Mesothelial cell of epicardium (in vitro differentiated cells): ENCODE measurements around the gene KATNAL2. TPM values are rescaled to one million over a fixed set of nuclear protein-coding genes. Genes with fewer than 3 reads are reported as not detected.

Experiments used
- DNase-seq, 2 experiments: peaks; one replicate each; pipeline ENCODE4 v3.0.0; 2021; ENCODE audit warnings: low spot score in 2 of 2; ENCODE audit not compliant: unreplicated experiment in 2 of 2
- H3K27ac Mint-ChIP-seq: 2 replicates; pipeline ENCODE4 v1.8.0; 2021; ENCODE audit warnings: mixed read lengths
- H3K27me3 Mint-ChIP-seq: 2 replicates; pipeline ENCODE4 v1.8.0; 2021; ENCODE audit warnings: low read depth, mixed read lengths
- H3K36me3 Mint-ChIP-seq: 2 replicates; pipeline ENCODE4 v1.8.0; 2021; ENCODE audit warnings: mixed read lengths
- H3K4me1 Mint-ChIP-seq: 2 replicates; pipeline ENCODE4 v1.8.0; 2021; ENCODE audit warnings: mixed read lengths
- H3K4me3 Mint-ChIP-seq: 2 replicates; pipeline ENCODE4 v1.8.0; 2021; ENCODE audit warnings: mild to moderate bottlenecking, moderate library complexity, mixed read lengths
- H3K9me3 Mint-ChIP-seq: 2 replicates; pipeline ENCODE4 v1.8.0; 2021; ENCODE audit warnings: mixed read lengths
- total RNA-seq: library from RNA; stranded (reverse); gene quantifications from 3 replicates; pipeline ENCODE4 v1.2.1, GENCODE V29; 2021
- TF ChIP-seq, protein P1 (sequence below): fragments of 200-600 bp; sonication (generic); IDR thresholded peaks from one replicate; pipeline ENCODE4 v1.5.0; 2021; ENCODE audit warnings: antibody characterized with exemption; ENCODE audit not compliant: unreplicated experiment

The KATNAL2 gene
- total RNA-seq, 1 donor from 2014 or later = 8.9 TPM

GRCh38 chr18:46888965-46889364, 28.4 kb upstream of the KATNAL2 start:
- Mint-ChIP-seq H3K4me3 (no peak overlapping the region), H3K27me3 (no peaks in the 10 kb centered on the region), H3K4me1 (peaks cover 5% of the 10 kb centered on the region), H3K36me3 (peaks cover 45% of the 10 kb centered on the region), H3K27ac (no peak overlapping the region), H3K9me3 (peaks cover 35% of the 10 kb centered on the region)
- DNase-seq = no peak
- TF ChIP-seq, protein P1, sequence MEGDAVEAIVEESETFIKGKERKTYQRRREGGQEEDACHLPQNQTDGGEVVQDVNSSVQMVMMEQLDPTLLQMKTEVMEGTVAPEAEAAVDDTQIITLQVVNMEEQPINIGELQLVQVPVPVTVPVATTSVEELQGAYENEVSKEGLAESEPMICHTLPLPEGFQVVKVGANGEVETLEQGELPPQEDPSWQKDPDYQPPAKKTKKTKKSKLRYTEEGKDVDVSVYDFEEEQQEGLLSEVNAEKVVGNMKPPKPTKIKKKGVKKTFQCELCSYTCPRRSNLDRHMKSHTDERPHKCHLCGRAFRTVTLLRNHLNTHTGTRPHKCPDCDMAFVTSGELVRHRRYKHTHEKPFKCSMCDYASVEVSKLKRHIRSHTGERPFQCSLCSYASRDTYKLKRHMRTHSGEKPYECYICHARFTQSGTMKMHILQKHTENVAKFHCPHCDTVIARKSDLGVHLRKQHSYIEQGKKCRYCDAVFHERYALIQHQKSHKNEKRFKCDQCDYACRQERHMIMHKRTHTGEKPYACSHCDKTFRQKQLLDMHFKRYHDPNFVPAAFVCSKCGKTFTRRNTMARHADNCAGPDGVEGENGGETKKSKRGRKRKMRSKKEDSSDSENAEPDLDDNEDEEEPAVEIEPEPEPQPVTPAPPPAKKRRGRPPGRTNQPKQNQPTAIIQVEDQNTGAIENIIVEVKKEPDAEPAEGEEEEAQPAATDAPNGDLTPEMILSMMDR = no peak

DNA sequence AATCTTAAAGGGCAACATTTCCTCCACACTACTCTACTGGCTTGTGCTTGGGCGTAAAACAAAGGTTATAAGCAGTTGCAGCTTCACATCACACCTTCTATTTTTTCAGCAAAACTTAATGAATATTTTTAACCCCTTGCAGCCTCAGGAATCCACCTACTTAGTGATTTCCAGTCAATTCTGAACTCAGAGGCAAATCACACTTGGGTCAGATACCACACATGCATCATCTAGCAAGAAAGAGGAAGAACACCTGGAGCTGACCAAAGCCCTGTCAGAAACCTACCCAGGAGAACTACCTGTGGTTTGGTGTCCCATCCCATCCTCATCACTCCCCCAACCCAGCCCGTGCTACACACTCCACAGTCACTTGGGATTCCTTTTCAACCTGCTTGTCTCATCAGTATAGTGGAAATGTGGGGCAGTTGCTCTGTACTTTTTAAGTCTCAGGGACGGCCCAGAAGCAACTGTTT, 25.6 kb upstream of the KATNAL2 start:
- Mint-ChIP-seq H3K4me1 (peaks cover 5% of the 10 kb centered on the region), H3K27ac (no peak overlapping the region), H3K36me3 (peaks cover 47% of the 10 kb centered on the region), H3K9me3 (peaks cover 35% of the 10 kb centered on the region), H3K4me3 (no peak overlapping the region), H3K27me3 (no peaks in the 10 kb centered on the region)
- TF ChIP-seq, protein P1 = no peak
- no peak for DNase-seq

DNA sequence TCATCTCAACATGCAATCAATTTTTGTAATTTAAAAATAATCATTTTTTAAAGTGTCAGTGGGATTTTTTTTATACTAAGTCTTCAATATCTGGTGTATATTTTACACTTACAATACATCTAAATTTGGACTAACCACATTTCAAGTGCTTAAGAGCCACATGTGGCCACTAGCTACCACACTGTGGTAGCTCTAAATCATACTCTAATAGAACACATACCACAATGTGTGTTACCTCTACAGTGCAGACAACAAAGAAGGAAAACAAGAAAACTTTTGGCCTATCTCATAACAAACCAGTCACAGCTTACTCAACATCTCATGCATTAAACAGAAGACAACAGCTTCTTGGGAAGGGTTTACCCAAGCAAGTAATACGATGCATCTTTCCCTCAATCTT, 24.6 kb upstream of the KATNAL2 start:
- Mint-ChIP-seq H3K27me3 (no peaks in the 10 kb centered on the region), H3K4me1 (peaks cover 10% of the 10 kb centered on the region), H3K9me3 (peaks cover 27% of the 10 kb centered on the region), H3K36me3 (peaks cover 40% of the 10 kb centered on the region), H3K27ac (no peak overlapping the region), H3K4me3 (no peak overlapping the region)
- TF ChIP-seq, protein P1 = no peak
- DNase-seq = no peak

DNA sequence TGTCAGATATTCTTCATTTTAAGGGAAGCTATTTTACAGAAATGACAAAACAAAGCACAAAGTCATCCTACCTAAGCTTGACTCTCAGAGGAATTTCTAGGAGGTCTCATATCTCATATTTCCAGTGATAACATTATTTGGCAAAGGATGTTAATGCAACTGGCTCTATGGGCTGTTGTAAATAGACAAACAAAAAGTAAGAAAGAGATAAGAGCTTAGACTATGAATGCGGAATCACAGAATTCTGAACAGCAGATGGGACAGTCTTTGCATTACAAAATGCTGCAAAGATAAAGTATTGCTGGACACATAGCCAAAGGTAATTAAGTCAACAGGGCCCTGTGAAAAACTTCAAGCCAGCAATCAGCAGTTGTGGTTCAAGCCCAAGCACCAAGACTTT, 24.0 kb upstream of the KATNAL2 start:
- peaks cover 10% of the 10 kb centered on the region for H3K4me1 Mint-ChIP-seq
- TF ChIP-seq, protein P1 = no peak
- H3K4me3 Mint-ChIP-seq = no peak overlapping the region
- H3K27me3 Mint-ChIP-seq = no peaks in the 10 kb centered on the region
- H3K36me3 Mint-ChIP-seq = peaks cover 35% of the 10 kb centered on the region
- no peak overlapping the region for H3K27ac Mint-ChIP-seq
- peaks cover 23% of the 10 kb centered on the region for H3K9me3 Mint-ChIP-seq
- no peak for DNase-seq

GRCh38 chr18:46894124-46894523, 23.3 kb upstream of the KATNAL2 start:
- H3K27ac Mint-ChIP-seq = no peak overlapping the region
- no peaks in the 10 kb centered on the region for H3K27me3 Mint-ChIP-seq
- H3K4me1 Mint-ChIP-seq = peaks cover 10% of the 10 kb centered on the region
- TF ChIP-seq, protein P1 = no peak
- peaks cover 16% of the 10 kb centered on the region for H3K9me3 Mint-ChIP-seq
- peaks cover 27% of the 10 kb centered on the region for H3K36me3 Mint-ChIP-seq
- H3K4me3 Mint-ChIP-seq = no peak overlapping the region
- DNase-seq = no peak

GRCh38 chr18:46899274-46899948, 18.0 kb upstream of the KATNAL2 start:
- Mint-ChIP-seq H3K36me3 (peaks cover 23% of the 10 kb centered on the region), H3K27ac (peak overlapping the region; percentile 70), H3K27me3 (no peaks in the 10 kb centered on the region), H3K4me3 (no peak overlapping the region), H3K4me1 (peaks cover 7% of the 10 kb centered on the region), H3K9me3 (peaks cover 4% of the 10 kb centered on the region)
- no peak for DNase-seq
- TF ChIP-seq, protein P1 = no peak
